ENCODE measurements around the gene ST6GAL2.

Gene ST6GAL2

GRCh38 chr2:106885971-106886915, at the start of gene ST6GAL2:
Gene ST6GAL2 (minus strand): TSS chr2:106886167. CDS start chr2:106843977, 42,190 bp downstream.
- no peak for DNase-seq

GRCh38 chr2:106932644-106933043, 46.7 kb upstream of the ST6GAL2 start:
- no peak for DNase-seq

- DNase-seq = no peak
Measured at GRCh38 chr2:106931717-106932335, 45.9 kb upstream of the ST6GAL2 start.

- DNase-seq = no peak
Measured at GRCh38 chr2:106921451-106921850, 35.5 kb upstream of the ST6GAL2 start.

GRCh38 chr2:106919012-106919411, 33.0 kb upstream of the ST6GAL2 start:
- no peak for DNase-seq

- DNase-seq = no peak
Measured at GRCh38 chr2:106904242-106904641, 18.3 kb upstream of the ST6GAL2 start.

- no peak for DNase-seq
Measured at GRCh38 chr2:106899786-106900530, 14.0 kb upstream of the ST6GAL2 start.

GRCh38 chr2:106894545-106894944, 8.6 kb upstream of the ST6GAL2 start:
- no peak for DNase-seq

- no peak for DNase-seq
Measured at GRCh38 chr2:106892048-106892447, 6.1 kb upstream of the ST6GAL2 start.

GRCh38 chr2:106890606-106891005, 4.6 kb upstream of the ST6GAL2 start:
- DNase-seq = no peak

- DNase-seq = no peak
Measured at GRCh38 chr2:106886916-106887758, 1.2 kb upstream of the ST6GAL2 start.

- no peak for DNase-seq
Measured at GRCh38 chr2:106885329-106885728, 638 bp downstream of the ST6GAL2 start.

- DNase-seq = no peak
Measured at GRCh38 chr2:106882673-106883072, 3.3 kb downstream of the ST6GAL2 start.

GRCh38 chr2:106878206-106878605, 7.8 kb downstream of the ST6GAL2 start:
- no peak for DNase-seq

- no peak for DNase-seq
Measured at GRCh38 chr2:106876699-106877098, 9.3 kb downstream of the ST6GAL2 start.

GRCh38 chr2:106869512-106870275, 16.3 kb downstream of the ST6GAL2 start:
- DNase-seq = no peak

GRCh38 chr2:106868275-106868674, 17.7 kb downstream of the ST6GAL2 start:
- DNase-seq = no peak

GRCh38 chr2:106867196-106867953, 18.6 kb downstream of the ST6GAL2 start:
- no peak for DNase-seq

GRCh38 chr2:106866641-106867040, 19.3 kb downstream of the ST6GAL2 start:
- DNase-seq = no peak

GRCh38 chr2:106864051-106864450, 21.9 kb downstream of the ST6GAL2 start:
- DNase-seq = no peak

GRCh38 chr2:106863387-106863786, 22.6 kb downstream of the ST6GAL2 start:
- no peak for DNase-seq
